A673 (cell line): ENCODE results near the gene EPSTI1. TPM values are rescaled to one million over a fixed set of nuclear protein-coding genes. Genes with fewer than 3 reads are reported as not detected.

Experiments used
- BruUV-seq: library from RNA; stranded (reverse); fragments of 400-500 nt; replicated peaks from 2 replicates; lab custom pipeline; 2021; lab: Mats Ljungman, UMichigan
- CTCF ChIA-PET: fragments of 300-600 bp; sonication (Branson Sonifier 250); formaldehyde crosslinking; loops from one replicate; lab custom pipeline; 2022; ENCODE audit warnings: antibody characterized with exemption; lab: Charles Lee
- POLR2A ChIA-PET: fragments of 300-600 bp; sonication (Branson Sonifier 250); formaldehyde crosslinking; loops from one replicate; lab custom pipeline; 2022; ENCODE audit warnings: antibody characterized with exemption; ENCODE audit not compliant: low non-redundant PET; lab: Charles Lee
- DNase-seq: peaks from one replicate; pipeline ENCODE4 v3.0.0-alpha.2; 2015; ENCODE audit warnings: low spot score
- H3K27ac ChIP-seq: fragments of 200-600 bp; sonication (generic); 2 replicates; pipeline ENCODE4 v1.5.1; 2016; ENCODE audit warnings: mixed run types, low read depth, mild to moderate bottlenecking, mixed read lengths, antibody characterized with exemption, low read length; ENCODE audit not compliant: poor library complexity, severe bottlenecking
- H3K27me3 ChIP-seq: fragments of 200-600 bp; sonication (generic); replicated peaks from 2 replicates; pipeline ENCODE4 v1.6.1; 2017; ENCODE audit warnings: mixed run types, low read depth, mild to moderate bottlenecking, mixed read lengths, antibody characterized with exemption, low read length; ENCODE audit not compliant: insufficient read depth, poor library complexity
- H3K36me3 ChIP-seq: fragments of 200-600 bp; sonication (generic); 2 replicates; pipeline ENCODE4 v1.6.1; 2016; ENCODE audit warnings: mixed run types, mild to moderate bottlenecking, mixed read lengths, antibody characterized with exemption, low read length; ENCODE audit not compliant: insufficient read depth, poor library complexity, severe bottlenecking
- H3K4me1 ChIP-seq: fragments of 200-600 bp; sonication (generic); 2 replicates; pipeline ENCODE4 v1.6.1; 2017; ENCODE audit warnings: mixed run types, mild to moderate bottlenecking, mixed read lengths, antibody characterized with exemption, low read length; ENCODE audit not compliant: insufficient read depth, poor library complexity, severe bottlenecking
- H3K4me3 ChIP-seq: fragments of 200-600 bp; sonication (generic); 2 replicates; pipeline ENCODE4 v1.5.1; 2016; ENCODE audit warnings: low read depth, mixed run types, mild to moderate bottlenecking, mixed read lengths, low read length; ENCODE audit not compliant: poor library complexity, severe bottlenecking
- H3K9me3 ChIP-seq: fragments of 200-600 bp; sonication (generic); 2 replicates; pipeline ENCODE4 v1.6.1; 2016; ENCODE audit warnings: mixed run types, low read depth, mild to moderate bottlenecking, mixed read lengths, antibody characterized with exemption, low read length; ENCODE audit not compliant: poor library complexity, severe bottlenecking
- EZH2 ChIP-seq: fragments of 200-600 bp; sonication (generic); IDR thresholded peaks from 2 replicates; pipeline ENCODE4 v1.6.1; 2017; ENCODE audit warnings: borderline replicate concordance, low read depth, mild to moderate bottlenecking, mixed read lengths, antibody characterized with exemption, low read length; ENCODE audit not compliant: poor library complexity, severe bottlenecking
- intact Hi-C: fragments of 100-400 bp; cut with micrococcal nuclease; formaldehyde crosslinking; loops from one replicate; pipeline ENCODE4 v1.10.0; 2022; ENCODE audit not compliant: unreplicated experiment
- total RNA-seq: library from RNA; stranded (reverse); gene quantifications from 2 replicates; pipeline ENCODE4 v1.2.3, GENCODE V29; 2021
- TF ChIP-seq, protein P1 (sequence below): fragments of 300-800, 200-600 bp; sonication (generic); conservative IDR thresholded peaks from 2 replicates; pipeline ENCODE4 v1.5.1; 2017; ENCODE audit warnings: low read depth, mild to moderate bottlenecking, antibody characterized with exemption, low read length, moderate library complexity, mixed read lengths

EPSTI1 gene
- total RNA-seq, 1 experiment from 2014 or later = not detected

GRCh38 chr13:42852136-42852535, 139.9 kb downstream of the EPSTI1 start:
- Histone ChIP-seq H3K27me3 (no peaks in the 10 kb centered on the region), H3K4me3 (no peak overlapping the region), H3K4me1 (no peaks in the 10 kb centered on the region), H3K27ac (no peak overlapping the region), H3K9me3 (no peaks in the 10 kb centered on the region), H3K36me3 (no peaks in the 10 kb centered on the region)
- intact Hi-C loops = no loop called here
- DNase-seq = no peak
- CTCF ChIA-PET = no interaction called here
- BruUV-seq = no TSS peak
- POLR2A ChIA-PET = no interaction called here
- no peak for TF ChIP-seq EZH2
- TF ChIP-seq, protein P1, sequence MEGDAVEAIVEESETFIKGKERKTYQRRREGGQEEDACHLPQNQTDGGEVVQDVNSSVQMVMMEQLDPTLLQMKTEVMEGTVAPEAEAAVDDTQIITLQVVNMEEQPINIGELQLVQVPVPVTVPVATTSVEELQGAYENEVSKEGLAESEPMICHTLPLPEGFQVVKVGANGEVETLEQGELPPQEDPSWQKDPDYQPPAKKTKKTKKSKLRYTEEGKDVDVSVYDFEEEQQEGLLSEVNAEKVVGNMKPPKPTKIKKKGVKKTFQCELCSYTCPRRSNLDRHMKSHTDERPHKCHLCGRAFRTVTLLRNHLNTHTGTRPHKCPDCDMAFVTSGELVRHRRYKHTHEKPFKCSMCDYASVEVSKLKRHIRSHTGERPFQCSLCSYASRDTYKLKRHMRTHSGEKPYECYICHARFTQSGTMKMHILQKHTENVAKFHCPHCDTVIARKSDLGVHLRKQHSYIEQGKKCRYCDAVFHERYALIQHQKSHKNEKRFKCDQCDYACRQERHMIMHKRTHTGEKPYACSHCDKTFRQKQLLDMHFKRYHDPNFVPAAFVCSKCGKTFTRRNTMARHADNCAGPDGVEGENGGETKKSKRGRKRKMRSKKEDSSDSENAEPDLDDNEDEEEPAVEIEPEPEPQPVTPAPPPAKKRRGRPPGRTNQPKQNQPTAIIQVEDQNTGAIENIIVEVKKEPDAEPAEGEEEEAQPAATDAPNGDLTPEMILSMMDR = no peak

DNA sequence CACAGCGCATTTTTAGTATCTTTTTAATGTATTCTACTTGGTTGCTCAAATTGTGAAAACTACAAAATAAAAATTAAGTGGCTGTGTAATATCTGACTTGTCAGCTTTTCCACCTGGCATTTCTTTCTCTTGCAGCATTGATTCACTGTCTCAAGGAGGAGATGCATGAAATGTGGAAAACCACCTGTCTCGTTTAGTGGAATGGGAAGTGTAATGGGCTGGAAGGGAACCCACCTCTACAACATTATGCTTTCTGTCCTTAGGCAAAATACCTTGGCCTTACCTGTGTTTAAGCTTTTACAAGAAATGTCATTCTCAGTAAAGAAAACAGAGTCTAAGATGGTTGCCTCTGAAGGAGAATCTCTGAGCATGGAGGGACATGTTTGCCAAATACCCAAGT, 142.8 kb downstream of the EPSTI1 start:
- H3K4me3 ChIP-seq = no peak overlapping the region
- no TSS peak for BruUV-seq
- TF ChIP-seq, protein P1 = no peak
- no peak for TF ChIP-seq EZH2
- CTCF ChIA-PET = no interaction called here
- no peaks in the 10 kb centered on the region for H3K27me3 ChIP-seq
- intact Hi-C loops = no loop called here
- no peak overlapping the region for H3K27ac ChIP-seq
- H3K36me3 ChIP-seq = no peaks in the 10 kb centered on the region
- no peaks in the 10 kb centered on the region for H3K4me1 ChIP-seq
- no peaks in the 10 kb centered on the region for H3K9me3 ChIP-seq
- POLR2A ChIA-PET = no interaction called here
- no peak for DNase-seq

- TF ChIP-seq, protein P1 = no peak
- TF ChIP-seq EZH2 = no peak
- no TSS peak for BruUV-seq
- no peak overlapping the region for H3K27ac ChIP-seq
- CTCF ChIA-PET = no interaction called here
- H3K4me1 ChIP-seq = no peaks in the 10 kb centered on the region
- DNase-seq = peak; percentile 13
- H3K4me3 ChIP-seq = no peak overlapping the region
- no peaks in the 10 kb centered on the region for H3K9me3 ChIP-seq
- POLR2A ChIA-PET = no interaction called here
- H3K36me3 ChIP-seq = no peaks in the 10 kb centered on the region
- H3K27me3 ChIP-seq = no peaks in the 10 kb centered on the region
- intact Hi-C loops = no loop called here
These were observed 144.0 kb downstream of the EPSTI1 start for GRCh38 chr13:42847891-42848663.
